ENCODE data around the gene TBL1XR1.
"Not testable (repeated sequence)": the region's sequence is repeated elsewhere in the genome, so short reads cannot be mapped to it uniquely, and the experiment has no call there.

TBL1XR1 gene

GRCh38 chr3:177208223-177208622 lies 10.9 kb upstream of the TBL1XR1 start:
- H3K9me3 ChIP-seq = no peaks in the 10 kb centered on the region
- H3K36me3 ChIP-seq = no peaks in the 10 kb centered on the region
- H3K27me3 ChIP-seq = no peaks in the 10 kb centered on the region
- H3K4me3 ChIP-seq = no peak overlapping the region
- intact Hi-C loops (cut with DNase I; ENCODE audit: low total_unique reads) = no loop called here
- DNase-seq = no peak
- H3K4me1 ChIP-seq = no peaks in the 10 kb centered on the region
- H3K27ac ChIP-seq = no peak overlapping the region
- no peak for TF ChIP-seq CTCF (IDR thresholded peaks at IDR 0.05)

GRCh38 chr3:177206936-177207335 lies 9.7 kb upstream of the TBL1XR1 start:
- H3K4me3 ChIP-seq = no peak overlapping the region
- no peak for DNase-seq
- H3K4me1 ChIP-seq = no peaks in the 10 kb centered on the region
- intact Hi-C loops (cut with DNase I; ENCODE audit: low total_unique reads) = no loop called here
- TF ChIP-seq CTCF (IDR thresholded peaks at IDR 0.05) = no peak
- no peaks in the 10 kb centered on the region for H3K27me3 ChIP-seq
- H3K27ac ChIP-seq = no peak overlapping the region
- H3K9me3 ChIP-seq = no peaks in the 10 kb centered on the region
- no peaks in the 10 kb centered on the region for H3K36me3 ChIP-seq

GRCh38 chr3:177203689-177204395 lies 6.6 kb upstream of the TBL1XR1 start:
- intact Hi-C loops (cut with DNase I; ENCODE audit: low total_unique reads) = no loop called here
- Histone ChIP-seq H3K4me1 (peaks cover 0 to under 1% (median 0%) of the 10 kb centered on the region in 4 donors), H3K27me3 (no peaks in the 10 kb centered on the region), H3K4me3 (no peak overlapping the region), H3K9me3 (no peaks in the 10 kb centered on the region), H3K27ac (no peak overlapping the region), H3K36me3 (no peaks in the 10 kb centered on the region)
- no peak for DNase-seq
- no peak for TF ChIP-seq CTCF (IDR thresholded peaks at IDR 0.05)

GRCh38 chr3:177203016-177203415 lies 5.7 kb upstream of the TBL1XR1 start:
- H3K27ac ChIP-seq; H3K4me1 ChIP-seq; H3K9me3 ChIP-seq; DNase-seq; intact Hi-C loops (cut with DNase I; ENCODE audit: low total_unique reads); H3K4me3 ChIP-seq; H3K36me3 ChIP-seq; H3K27me3 ChIP-seq: not testable (repeated sequence)

- DNase-seq = no peak
- Histone ChIP-seq H3K4me3 (no peak overlapping the region), H3K9me3 (no peaks in the 10 kb centered on the region), H3K27ac (no peak overlapping the region), H3K4me1 (peaks cover 0 to 9% (median 3%) of the 10 kb centered on the region in 4 donors), H3K27me3 (no peaks in the 10 kb centered on the region), H3K36me3 (no peaks in the 10 kb centered on the region)
- no peak for TF ChIP-seq CTCF (IDR thresholded peaks at IDR 0.05)
- intact Hi-C loops (cut with DNase I; ENCODE audit: low total_unique reads) = no loop called here
Observed at GRCh38 chr3:177201700-177202397, 4.6 kb upstream of the TBL1XR1 start.

GRCh38 chr3:177199206-177199760 lies 2.0 kb upstream of the TBL1XR1 start:
- H3K36me3 ChIP-seq = no peaks in the 10 kb centered on the region
- H3K4me3 ChIP-seq = no peak overlapping the region
- H3K9me3 ChIP-seq = no peaks in the 10 kb centered on the region
- intact Hi-C loops (cut with DNase I; ENCODE audit: low total_unique reads) = loop anchor here (10.0 kb wide), 3 partner anchors 396 to 1126 kb away; no protein-coding TSS in a partner anchor
- H3K27me3 ChIP-seq = no peaks in the 10 kb centered on the region
- H3K27ac ChIP-seq = peak overlapping the region; percentile 92 to 99
- TF ChIP-seq CTCF (IDR thresholded peaks at IDR 0.05) = no peak
- DNase-seq = no peak
- H3K4me1 ChIP-seq = peaks cover 0 to 17% (median 6%) of the 10 kb centered on the region in 4 donors

Measured in tibial artery (tissue), 4 donors.